ENCODE results near the gene FAAP100.

- TF ChIP-seq POLR2A (IDR thresholded peaks at IDR 0.05): no peak
- no peak for TF ChIP-seq EP300 (IDR thresholded peaks at IDR 0.05)
- no peak for TF ChIP-seq CTCF (IDR thresholded peaks at IDR 0.05)
These were observed 12.6 kb upstream of the FAAP100 start for GRCh38 chr17:81564778-81565177.
